Natural killer cell (primary cell): Measurements from ENCODE around the gene SMIM20. TPM values are rescaled to one million over a fixed set of nuclear protein-coding genes. Genes with fewer than 3 reads are reported as not detected.

Source experiments
- ATAC-seq, 3 donors: fragments of 150-1000 bp in 2 of 3; fragments of 200-7000 bp in 1 of 3; cut with Tn5 transposase; 1 replicate in 1 of 3; 2 replicates in 2 of 3; pipeline ENCODE4 v1.10.0; 2021; ENCODE audit warnings: mild to moderate bottlenecking in 2 of 3, moderate library complexity in 2 of 3
- DNase-seq, 2 donors: peaks; one replicate each; pipeline versions ENCODE4 v3.0.0 to v3.0.0-alpha.2; 2013 to 2021; ENCODE audit warnings: mixed read lengths in 1 of 2
- H3K27ac ChIP-seq: one replicate; pipeline ENCODE4 v1.5.1; 2013; ENCODE audit warnings: mild to moderate bottlenecking, low read length
- H3K27me3 ChIP-seq: one replicate; pipeline ENCODE4 v1.6.1; 2013; ENCODE audit warnings: low read length; ENCODE audit not compliant: control insufficient read depth, insufficient read depth
- H3K36me3 ChIP-seq: one replicate; pipeline ENCODE4 v1.6.1; 2013; ENCODE audit warnings: low read length; ENCODE audit not compliant: control insufficient read depth, insufficient read depth
- H3K4me1 ChIP-seq: one replicate; pipeline ENCODE4 v1.6.1; 2013; ENCODE audit warnings: low read length; ENCODE audit not compliant: control insufficient read depth, insufficient read depth
- H3K4me3 ChIP-seq: one replicate; pipeline ENCODE4 v1.5.1; 2013; ENCODE audit warnings: low read length
- H3K9me3 ChIP-seq: one replicate; pipeline ENCODE4 v1.6.1; 2013; ENCODE audit warnings: low read length; ENCODE audit not compliant: control insufficient read depth, insufficient read depth
- H3K27ac Mint-ChIP-seq, 2 donors: one replicate each; pipeline ENCODE4 v1.8.0; 2022; ENCODE audit warnings: mild to moderate bottlenecking in 2 of 2, mixed read lengths in 2 of 2, moderate library complexity in 1 of 2
- H3K27me3 Mint-ChIP-seq, 2 donors: one replicate each; pipeline ENCODE4 v1.8.0; 2022; ENCODE audit warnings: low read depth in 2 of 2, mixed read lengths in 2 of 2
- H3K36me3 Mint-ChIP-seq: one replicate; pipeline ENCODE4 v1.8.0; 2022; ENCODE audit warnings: mixed read lengths
- H3K4me1 Mint-ChIP-seq, 2 donors: one replicate each; pipeline ENCODE4 v1.8.0; 2022; ENCODE audit warnings: mixed read lengths in 2 of 2
- H3K4me3 Mint-ChIP-seq: one replicate; pipeline ENCODE4 v1.8.0; 2022; ENCODE audit warnings: mild to moderate bottlenecking, moderate library complexity, mixed read lengths
- H3K9me3 Mint-ChIP-seq, 2 donors: one replicate each; pipeline ENCODE4 v1.8.0; 2022; ENCODE audit warnings: mixed read lengths in 2 of 2
- CTCF ChIP-seq: fragments of 200-600 bp; IDR thresholded peaks from one replicate; pipeline ENCODE4 v1.8.0; 2022; ENCODE audit warnings: antibody characterized with exemption
- WGBS: methylation state at CpG from one replicate; pipeline ENCODE4 v1.1.7; 2013; ENCODE audit warnings: missing lambda C conversion rate; ENCODE audit not compliant: insufficient coverage; 5-methylcytosine and 5-hydroxymethylcytosine counted together
- intact Hi-C: fragments of 100-400 bp; cut with micrococcal nuclease; formaldehyde crosslinking; loops from one replicate; pipeline ENCODE4 v1.14.2; 2022
- total RNA-seq, 4 donors: library from RNA; stranded (reverse); fragments of 120-200 nt in 1 of 4; gene quantifications; one replicate each; pipeline versions ENCODE4 v1.2.3 to v1.2.4, GENCODE V29; 2013 to 2022

The SMIM20 gene
- total RNA-seq, 3 donors from 2014 or later (not counting 1 experiment from before 2014, with no cell fraction given) = 10.3 to 11.5 (median 10.3) TPM

DNA sequence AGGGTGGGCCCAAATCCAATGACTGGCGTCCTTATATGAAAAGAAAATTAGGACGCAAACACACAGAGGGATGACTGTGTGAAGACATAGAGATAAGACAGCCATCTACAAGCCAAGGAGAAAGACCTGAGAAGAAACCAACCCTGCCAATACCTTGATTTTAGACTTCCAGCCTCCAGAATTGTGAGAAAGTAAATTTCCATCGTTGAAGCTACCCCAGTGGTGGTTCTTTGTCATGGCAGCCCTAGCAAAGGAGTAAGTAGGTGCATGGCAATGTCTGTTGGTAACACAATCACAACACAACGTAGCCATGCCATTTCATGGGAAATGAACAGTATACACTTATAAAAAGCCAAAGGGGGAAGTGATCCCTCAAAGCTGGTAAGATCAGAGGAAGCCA is 25.3 kb downstream of the SMIM20 start:
- WGBS = 91% methylated on average over 3 of the region's 4 CpGs
- no peak overlapping the region for H3K4me3 Mint-ChIP-seq
- peaks cover 0 to 4% of the 10 kb centered on the region in 2 donors for H3K4me1 Mint-ChIP-seq
- H3K27me3 ChIP-seq = no peaks in the 10 kb centered on the region
- no peaks in the 10 kb centered on the region for H3K9me3 ChIP-seq
- no peaks in the 10 kb centered on the region for H3K36me3 Mint-ChIP-seq
- no peak overlapping the region for H3K27ac Mint-ChIP-seq
- no peak overlapping the region for H3K4me3 ChIP-seq
- ATAC-seq = no peak
- intact Hi-C loops = no loop called here
- no peak for DNase-seq
- no peak overlapping the region for H3K27ac ChIP-seq
- no peaks in the 10 kb centered on the region for H3K4me1 ChIP-seq
- peaks cover 21 to 47% of the 10 kb centered on the region in 2 donors for H3K27me3 Mint-ChIP-seq
- H3K9me3 Mint-ChIP-seq = no peaks in the 10 kb centered on the region
- no peaks in the 10 kb centered on the region for H3K36me3 ChIP-seq
- no peak for TF ChIP-seq CTCF

- H3K4me1 ChIP-seq = no peaks in the 10 kb centered on the region
- no peaks in the 10 kb centered on the region for H3K9me3 ChIP-seq
- Mint-ChIP-seq H3K9me3 (no peaks in the 10 kb centered on the region), H3K36me3 (no peaks in the 10 kb centered on the region), H3K4me3 (no peak overlapping the region), H3K27ac (no peak overlapping the region), H3K27me3 (peaks cover 25 to 54% of the 10 kb centered on the region in 2 donors), H3K4me1 (peaks cover 0 to 4% of the 10 kb centered on the region in 2 donors)
- H3K27me3 ChIP-seq = no peaks in the 10 kb centered on the region
- intact Hi-C loops = no loop called here
- 75% methylated on average over 1 of the region's 3 CpGs for WGBS
- ATAC-seq (no peak), DNase-seq (no peak)
- no peak for TF ChIP-seq CTCF
- no peaks in the 10 kb centered on the region for H3K36me3 ChIP-seq
- H3K27ac ChIP-seq = no peak overlapping the region
- H3K4me3 ChIP-seq = no peak overlapping the region
These were observed 27.6 kb downstream of the SMIM20 start for GRCh38 chr4:25941457-25942221.

DNA sequence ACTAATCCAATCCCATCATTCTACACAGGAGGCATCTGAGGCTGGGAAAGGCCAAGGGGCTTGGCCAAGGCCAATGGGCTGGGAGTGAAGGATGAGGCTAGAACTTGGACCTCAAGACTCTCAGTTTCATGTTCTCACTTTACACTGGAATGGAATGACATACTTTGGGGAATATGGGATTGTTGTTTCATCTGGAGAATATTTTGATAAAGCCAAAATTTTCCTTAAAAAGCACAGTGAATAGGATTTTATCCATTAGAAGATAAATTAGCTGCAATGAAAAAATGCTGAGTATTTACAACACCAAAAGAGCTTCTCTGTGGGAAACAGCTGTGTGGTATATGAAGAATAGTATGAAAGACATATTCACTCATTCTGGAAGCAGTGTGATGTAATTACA is 29.3 kb downstream of the SMIM20 start:
- no peak for TF ChIP-seq CTCF
- Histone ChIP-seq H3K36me3 (no peaks in the 10 kb centered on the region), H3K4me1 (no peaks in the 10 kb centered on the region), H3K27me3 (no peaks in the 10 kb centered on the region), H3K27ac (no peak overlapping the region), H3K9me3 (no peaks in the 10 kb centered on the region), H3K4me3 (no peak overlapping the region)
- no peaks in the 10 kb centered on the region for H3K4me1 Mint-ChIP-seq
- ATAC-seq = no peak
- no peak overlapping the region for H3K4me3 Mint-ChIP-seq
- no peak for DNase-seq
- intact Hi-C loops = no loop called here
- no peaks in the 10 kb centered on the region for H3K36me3 Mint-ChIP-seq
- no peaks in the 10 kb centered on the region for H3K9me3 Mint-ChIP-seq
- H3K27me3 Mint-ChIP-seq = peaks cover 28 to 61% of the 10 kb centered on the region in 2 donors
- no peak overlapping the region for H3K27ac Mint-ChIP-seq

GRCh38 chr4:25943805-25944204 is 29.8 kb downstream of the SMIM20 start:
- Histone ChIP-seq H3K4me1 (no peaks in the 10 kb centered on the region), H3K4me3 (no peak overlapping the region), H3K27me3 (no peaks in the 10 kb centered on the region), H3K27ac (no peak overlapping the region), H3K36me3 (no peaks in the 10 kb centered on the region), H3K9me3 (no peaks in the 10 kb centered on the region)
- H3K9me3 Mint-ChIP-seq = no peaks in the 10 kb centered on the region
- peaks cover 27 to 63% of the 10 kb centered on the region in 2 donors for H3K27me3 Mint-ChIP-seq
- H3K27ac Mint-ChIP-seq = no peak overlapping the region
- H3K36me3 Mint-ChIP-seq = no peaks in the 10 kb centered on the region
- intact Hi-C loops = no loop called here
- H3K4me3 Mint-ChIP-seq = no peak overlapping the region
- ATAC-seq = no peak
- H3K4me1 Mint-ChIP-seq = no peaks in the 10 kb centered on the region
- no peak for TF ChIP-seq CTCF
- DNase-seq = no peak
